GM19463 (cell line): Measurements from ENCODE around the gene TBCC.

Experiments
- ATAC-seq: cut with Tn5 transposase; IDR thresholded peaks from one replicate; pipeline ENCODE4 v1.9.1; 2021; ENCODE audit warnings: mild to moderate bottlenecking, moderate library complexity; ENCODE audit not compliant: unreplicated experiment

Gene TBCC

DNA sequence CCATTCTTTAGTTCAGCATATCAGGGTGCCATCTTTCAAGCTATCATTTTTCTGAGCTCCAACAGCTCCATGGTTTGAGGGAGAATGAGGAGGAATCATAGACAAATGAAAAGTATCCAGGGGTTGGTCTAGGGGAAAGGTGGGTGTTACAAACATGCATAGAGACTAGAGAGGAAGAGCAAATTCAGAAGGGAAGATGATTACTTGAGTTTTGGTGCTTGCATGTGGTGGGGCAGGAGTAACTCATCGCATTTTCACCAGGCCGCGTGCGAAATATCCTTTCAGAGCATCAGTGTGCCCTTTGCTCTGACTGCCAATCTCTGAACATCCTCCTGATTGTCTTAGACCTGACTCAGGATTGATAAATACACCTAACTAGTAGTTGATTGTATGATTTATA lies 28.3 kb upstream of the TBCC start:
- no peak for ATAC-seq

DNA sequence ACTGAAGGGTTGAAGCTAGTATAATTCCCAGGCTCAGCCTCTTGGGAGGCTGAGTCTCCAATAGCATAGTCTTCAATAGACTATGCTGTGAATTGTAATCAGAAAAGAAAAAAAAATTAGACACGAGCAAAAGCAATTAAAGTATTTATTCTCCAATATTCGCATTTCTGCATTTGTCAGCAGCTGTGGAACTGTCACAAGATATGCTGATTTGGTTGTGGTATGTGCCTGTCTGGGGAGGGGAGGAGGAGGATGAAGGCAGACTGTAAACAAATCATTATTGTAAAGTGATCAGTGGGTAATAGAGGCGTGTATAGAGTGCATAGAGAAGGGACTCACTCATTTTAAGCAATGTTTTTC lies 25.8 kb upstream of the TBCC start:
- ATAC-seq, result no peak

DNA sequence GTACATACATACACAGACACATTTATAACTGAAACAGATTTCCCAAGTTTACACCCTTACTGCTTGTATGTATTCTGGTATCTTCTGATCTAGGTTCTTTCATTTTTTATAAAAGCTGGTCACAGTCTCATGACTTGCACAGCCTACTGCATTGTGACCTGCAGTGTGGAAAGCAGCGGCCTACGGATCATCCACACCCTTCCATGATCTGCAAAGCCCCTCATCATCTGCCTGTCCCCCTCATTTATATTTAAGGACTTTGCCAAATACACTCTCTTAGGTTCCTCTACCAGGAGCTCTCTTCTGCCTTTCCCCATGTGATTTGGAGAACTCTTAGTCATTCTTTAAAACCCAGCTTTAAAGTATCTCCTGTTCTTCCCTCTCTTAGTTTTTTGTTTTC lies 23.9 kb upstream of the TBCC start:
- ATAC-seq, result no peak

DNA sequence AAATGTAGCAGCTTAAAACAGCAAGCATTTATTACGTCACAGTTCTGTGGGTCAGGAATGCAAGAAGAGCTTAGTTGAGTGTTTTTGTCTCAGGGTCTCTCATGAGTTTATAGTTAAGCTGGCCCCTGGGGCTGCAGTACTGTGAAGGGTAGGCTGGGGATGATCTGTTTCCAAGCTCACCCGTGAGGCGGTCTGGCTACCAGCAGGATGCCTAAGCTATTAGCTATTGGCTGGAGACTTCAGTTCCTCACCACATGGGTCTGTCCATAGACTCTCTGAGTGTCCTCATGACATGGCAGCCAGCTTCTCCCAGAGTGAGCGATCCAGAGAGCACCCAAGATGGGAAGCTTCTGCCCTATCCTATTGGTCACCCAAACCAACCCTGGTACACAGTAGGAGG lies 23.1 kb upstream of the TBCC start:
- no peak for ATAC-seq

DNA sequence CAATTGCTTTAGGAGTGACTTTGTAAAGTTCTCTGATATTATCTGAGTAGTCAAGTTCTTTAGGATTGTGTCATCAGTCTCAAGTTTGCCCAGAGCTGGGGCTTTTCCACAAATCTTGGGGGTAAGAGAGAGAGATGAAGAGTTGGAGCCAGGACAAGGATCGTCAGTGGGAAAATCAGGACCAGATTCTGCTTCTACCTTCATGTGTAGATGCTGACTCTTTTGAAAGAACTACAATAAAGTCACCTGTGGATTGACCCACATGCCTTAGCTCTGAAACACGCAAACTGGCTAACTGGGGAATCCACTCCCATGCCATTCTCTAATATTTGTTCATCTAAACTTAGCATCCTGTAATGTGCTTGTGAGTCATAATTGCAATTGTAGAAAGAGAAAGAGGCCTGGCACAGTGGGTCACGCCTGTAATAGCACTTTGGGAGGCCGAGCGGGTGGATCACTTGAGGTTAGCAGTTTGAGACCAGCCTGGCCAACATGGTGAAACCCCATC lies 20.3 kb upstream of the TBCC start:
- ATAC-seq, result no peak

DNA sequence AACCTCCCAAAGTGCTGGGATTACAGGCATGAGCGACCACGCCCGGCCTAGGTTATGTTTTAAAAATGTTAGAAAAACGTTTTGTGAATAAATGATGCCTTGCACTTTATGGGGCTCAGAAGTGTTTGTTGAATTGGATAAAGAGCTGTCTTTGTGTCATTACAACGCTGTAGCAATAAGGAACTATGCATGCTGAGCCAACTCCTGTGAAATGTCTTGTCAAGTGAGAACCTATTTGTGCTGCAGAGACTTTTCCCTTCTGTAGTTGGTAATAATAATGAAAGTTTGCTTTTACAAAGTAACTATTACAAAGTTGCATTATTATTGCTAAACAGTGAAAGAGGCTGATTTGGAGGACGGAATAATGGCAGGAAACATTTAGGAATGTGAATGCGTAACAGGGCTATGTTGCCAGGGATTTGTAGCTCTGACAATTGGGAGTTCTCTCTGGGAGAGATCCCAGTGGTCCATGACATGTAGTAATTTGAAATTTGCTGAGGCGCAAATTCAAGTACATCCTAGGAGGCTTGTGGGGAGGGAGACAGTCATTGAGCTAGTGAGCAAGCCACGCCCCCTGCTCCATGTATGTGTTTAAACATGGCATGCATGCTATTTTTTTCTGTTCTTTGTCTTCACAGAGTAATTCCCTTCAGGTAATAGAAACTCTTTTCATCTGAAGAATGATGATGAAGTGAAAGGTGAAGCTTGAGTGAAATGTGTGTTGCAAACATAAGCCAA lies 19.2 kb upstream of the TBCC start:
- no peak for ATAC-seq

DNA sequence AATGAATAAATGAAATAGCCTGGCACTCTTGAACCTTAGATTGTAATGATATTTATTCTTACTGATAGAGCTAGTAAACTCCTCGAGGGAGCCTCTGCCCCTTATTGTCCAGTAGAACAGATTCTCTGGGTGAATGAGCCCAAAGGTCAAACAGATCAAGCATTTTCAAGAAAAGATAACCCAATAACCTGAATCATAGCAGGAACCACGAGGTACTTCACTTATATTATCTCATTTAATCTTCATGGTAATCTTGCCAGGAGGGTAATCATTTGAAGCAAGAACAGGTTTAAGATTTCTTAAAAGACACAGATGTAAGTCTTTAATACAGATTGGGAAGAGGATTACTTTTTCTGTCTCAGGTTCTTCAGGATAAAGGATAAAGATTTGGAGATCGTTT lies 17.0 kb upstream of the TBCC start:
- no peak for ATAC-seq

DNA sequence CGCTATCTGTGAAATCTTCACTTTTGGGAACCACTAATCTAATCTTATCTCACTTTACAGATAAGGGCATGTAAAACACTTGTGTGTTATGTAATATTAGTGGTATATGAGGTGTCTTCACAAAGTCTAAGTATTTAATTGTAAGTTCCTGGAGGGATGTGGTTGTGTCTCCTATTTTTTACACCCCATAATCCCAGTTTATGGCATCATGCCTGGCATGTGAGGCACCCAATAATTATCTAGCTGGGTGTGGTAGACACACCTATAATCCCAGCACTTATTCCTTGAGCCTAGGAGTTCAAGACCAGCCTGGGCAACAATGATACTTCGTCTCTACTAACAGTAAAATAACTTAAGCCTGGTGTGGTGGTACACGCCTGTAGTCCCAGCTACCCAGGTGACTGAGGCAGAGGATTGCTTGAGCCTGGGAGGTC lies 16.5 kb upstream of the TBCC start:
- ATAC-seq, result no peak

DNA sequence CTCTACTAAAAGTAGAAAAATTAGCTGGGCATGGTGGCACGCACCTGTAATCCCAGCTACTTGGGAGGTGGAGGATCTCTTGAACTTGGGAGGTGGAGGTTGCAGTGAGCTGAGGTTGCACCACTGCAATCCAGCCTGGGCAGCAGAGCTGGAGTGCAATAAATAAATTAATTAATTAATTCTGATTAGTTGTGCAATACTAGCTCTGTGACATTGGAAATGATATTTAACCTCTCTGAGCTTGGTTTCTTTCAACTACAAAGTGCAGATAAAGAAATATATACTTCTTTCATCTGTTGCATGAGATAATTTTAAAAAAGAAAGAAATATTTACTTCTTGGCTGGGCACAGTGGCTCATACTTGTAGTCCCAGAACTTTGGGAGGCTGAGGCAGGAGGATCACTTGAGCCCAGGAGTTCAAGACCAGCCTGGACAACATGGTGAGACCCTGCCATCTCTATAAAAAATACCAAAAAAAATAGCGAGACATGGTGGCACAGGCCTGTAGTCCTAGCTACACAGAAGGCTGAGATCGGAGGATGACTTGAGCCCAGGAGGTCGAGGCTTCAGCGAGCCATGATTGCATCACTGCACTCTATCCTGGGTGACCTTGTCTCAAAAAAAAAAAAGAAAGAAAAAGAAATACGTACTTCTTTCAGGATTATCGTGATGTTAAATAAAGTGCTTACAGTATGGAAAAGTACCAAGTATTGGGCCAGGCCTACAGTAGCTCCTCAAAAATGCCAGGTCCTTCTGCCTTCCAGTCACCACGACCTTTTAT lies 15.6 kb upstream of the TBCC start:
- no peak for ATAC-seq

DNA sequence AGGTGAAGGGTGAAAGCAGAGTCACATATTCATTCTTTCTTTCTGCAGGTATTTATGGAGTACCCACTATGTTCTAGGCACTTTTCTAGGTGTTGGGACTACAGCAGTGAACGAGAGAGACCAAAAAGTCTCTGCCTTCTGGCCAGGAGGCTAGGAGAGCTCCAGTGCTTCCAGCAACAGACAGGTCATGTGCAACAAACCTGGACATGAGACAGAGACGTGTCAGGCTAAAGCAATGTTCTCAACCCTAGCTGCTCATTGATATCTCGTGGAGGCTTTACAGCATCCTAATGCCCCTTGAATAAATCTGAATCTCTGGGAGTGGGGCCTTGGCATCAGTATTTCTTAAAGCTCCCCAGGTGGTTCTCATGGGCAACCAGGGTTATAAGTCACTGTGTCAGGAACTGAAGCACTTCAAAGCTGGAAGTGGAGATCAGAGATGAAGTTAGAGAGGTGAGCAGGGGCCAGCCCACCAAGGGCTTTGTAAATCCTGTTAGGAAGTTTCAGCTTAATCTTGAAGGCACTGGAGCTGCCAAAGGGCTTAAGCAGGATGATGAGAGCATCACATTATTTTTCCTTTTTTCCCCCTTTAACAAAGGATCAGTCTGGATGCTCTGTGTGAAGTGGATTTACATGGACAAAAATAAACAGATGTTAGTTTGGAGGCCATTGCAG lies 13.0 kb upstream of the TBCC start:
- ATAC-seq, result no peak

DNA sequence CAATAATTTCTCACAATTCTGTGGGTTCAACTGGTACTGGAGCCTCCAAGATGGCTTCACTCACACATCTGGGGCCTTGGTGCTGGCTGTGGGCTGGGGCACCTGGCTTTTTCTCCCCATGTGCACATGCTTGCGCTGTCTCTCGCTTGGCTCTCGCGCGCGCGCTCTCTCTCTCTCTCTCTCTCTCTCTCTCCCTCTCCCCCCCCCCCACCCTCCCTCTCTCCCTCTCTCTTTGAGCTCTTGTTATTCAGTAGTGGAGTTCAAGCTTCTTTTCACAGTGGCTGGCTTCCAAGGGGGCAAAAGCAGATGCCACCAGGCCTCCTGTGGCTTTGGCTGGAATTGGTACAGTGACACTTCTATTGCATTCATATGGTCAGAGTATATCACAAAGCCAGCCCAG lies 10.8 kb upstream of the TBCC start:
- no peak for ATAC-seq

DNA sequence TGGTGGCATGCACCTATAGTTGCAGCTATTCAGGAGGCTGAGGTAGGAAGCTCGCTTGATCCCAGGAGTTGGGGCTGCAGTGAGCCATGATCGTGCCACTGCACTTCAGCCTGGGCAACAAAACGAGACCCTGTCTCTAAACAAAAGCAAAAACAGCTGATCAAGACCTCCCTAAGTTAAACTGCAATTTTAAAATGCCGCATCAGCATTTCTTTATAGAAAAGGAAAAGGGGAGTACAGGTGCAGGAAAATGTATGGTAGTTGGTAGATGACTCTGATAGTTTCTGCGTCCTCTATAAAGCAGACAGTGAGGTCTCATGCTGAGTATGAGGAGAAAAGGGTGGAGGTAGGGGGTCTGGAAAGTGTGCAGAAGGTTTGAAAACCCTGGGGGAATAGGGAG lies 8.9 kb upstream of the TBCC start:
- ATAC-seq, result no peak

DNA sequence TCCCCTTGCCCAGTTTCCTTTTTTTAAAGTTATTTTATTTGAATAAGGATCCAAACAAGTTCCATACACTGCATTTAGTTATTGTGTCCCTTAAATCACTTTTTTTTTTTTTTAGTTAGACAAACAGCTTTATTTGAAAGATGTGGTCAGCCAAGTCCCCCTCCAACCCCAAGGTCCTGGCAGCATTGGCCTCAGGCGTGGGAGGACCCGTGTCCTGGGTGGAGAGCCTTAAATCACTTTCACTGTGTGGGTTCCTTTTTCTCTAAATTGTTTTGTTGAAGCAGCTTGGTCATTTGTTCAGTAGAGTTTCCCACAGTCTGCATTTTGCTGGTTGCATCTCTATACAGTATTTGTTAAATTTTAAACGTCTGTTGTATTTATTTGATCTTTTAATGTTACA lies 5.2 kb upstream of the TBCC start:
- no peak for ATAC-seq

DNA sequence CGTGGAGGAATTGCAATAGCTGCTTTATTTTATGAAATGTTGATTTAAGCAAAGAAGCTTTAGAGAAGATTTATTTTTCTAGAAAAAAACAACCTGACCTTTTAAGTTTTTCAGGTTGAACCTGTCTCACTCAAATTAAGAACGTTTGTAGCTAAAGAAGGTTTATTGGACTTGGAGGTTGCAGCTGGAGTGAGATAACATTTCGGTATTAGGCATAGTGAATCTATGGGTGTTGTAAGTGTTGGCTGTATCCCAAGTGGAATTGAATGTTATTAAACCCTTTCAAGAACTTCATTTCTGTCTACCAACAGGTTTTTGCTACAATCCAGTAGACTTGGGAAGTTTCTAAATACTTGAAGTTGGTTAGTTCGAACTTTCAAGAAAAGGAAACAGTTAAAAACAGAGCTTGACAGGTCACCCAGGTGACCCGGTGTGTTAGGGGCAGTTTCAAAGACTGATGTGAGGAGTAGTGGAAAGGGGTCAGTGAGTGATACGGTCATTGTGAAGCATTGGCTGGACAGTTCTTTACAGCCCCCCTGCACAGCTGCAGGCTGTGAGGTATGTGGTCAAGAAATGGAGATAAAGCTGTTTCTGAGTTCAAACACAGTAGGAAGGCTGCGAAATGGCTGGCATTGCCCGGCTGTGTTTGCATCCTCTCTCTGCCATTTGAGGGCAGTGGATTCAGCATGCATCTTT lies 2.4 kb upstream of the TBCC start:
- ATAC-seq, result no peak

DNA sequence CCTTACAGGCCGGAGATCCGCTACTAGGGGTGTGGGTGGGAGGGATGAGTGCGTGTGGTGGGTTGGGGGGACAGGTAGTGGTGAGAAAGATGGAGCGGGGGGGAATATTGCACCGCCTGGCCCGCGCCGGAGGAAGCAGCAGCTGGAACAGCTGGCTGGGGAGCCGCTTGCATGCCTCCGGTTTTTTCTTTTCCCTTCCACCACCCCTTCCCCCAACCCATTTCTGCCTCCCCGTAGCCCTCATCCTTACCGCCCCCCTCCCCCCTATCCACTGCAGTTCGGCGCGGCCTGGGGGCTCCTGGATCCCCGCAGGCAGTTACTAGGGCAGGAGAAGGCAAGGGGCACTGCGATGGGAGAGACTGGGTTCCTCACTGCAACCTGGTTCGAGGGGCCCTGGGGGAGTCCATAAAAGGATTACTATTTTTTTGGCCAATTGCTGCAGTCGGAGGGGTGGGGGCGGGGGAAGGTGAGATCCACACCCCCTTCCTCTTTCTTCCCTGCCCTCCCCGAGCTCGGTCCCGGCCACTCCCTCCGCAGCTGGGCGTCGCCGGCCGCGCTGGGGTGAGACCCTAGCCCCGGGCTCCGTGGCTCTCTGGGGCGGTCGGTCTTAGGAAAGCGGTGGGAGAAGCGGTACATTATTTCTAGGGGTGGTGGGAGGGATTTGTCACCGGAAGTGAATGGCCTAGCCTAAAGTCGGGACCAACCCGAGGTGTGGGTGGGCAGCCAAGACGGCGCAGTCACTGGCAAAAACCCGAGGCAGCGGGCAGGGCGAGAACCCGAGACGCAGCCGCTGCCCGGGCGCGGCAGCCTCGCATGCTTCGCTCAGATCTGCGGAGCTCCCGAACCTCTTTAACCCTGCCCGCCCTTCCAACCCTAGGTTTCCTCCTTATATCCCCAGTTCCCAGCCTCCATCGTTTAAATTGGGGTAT lies 824 bp upstream of the TBCC start:
- ATAC-seq, result peak; percentile 68

DNA sequence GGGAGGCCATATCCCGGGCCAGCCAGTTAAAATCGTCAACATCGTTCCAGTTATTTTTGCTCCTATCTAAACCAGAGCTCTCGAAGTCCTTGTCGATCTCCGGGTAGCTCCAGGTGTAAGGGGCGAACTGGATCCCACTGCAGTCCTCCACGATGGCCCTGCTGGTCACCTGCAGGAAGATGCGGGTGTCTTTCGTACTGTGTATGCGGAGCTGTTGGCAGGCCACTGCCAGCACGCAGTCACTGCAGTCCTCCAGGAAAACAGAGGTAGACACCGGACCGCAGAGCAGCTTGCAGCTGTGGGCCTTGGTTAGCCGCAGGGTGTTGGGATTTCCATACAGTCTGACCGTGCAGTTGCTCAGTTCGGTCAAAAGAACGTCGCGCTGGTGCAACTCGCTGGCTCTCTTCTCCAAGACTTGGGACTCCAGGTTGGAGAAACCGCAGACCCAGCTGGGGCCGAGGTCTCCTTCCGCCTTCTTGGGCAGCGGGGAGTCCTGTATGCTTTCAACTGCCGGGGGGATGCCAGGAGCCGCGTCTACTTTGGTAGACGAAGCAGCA lies 742 bp downstream of the TBCC start:
- no peak for ATAC-seq

DNA sequence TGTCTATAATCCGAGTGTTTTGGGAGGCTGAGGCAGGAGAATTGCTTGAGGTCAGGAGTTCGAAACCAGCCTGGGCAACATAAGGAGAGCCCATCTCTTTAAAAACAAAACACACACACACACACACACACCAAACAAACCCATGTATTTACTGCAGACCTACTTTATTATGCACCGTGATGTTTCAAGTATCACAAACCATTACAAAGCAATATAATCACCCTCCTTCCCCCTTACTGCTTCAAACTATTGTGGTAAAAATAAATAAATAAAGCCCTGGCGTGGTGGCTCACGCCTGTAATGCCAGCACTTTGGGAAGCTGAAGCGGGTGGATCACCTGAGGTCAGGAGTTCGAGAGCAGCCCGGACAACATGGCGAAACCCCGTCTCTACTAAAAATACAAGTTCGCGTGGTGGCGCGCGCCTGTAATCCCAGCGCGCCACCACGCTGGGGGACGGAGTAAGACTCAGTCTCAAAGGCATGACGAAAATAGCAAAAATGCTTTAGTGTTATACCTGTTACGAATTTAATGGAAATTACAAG lies 1.5 kb downstream of the TBCC start:
- no peak for ATAC-seq

DNA sequence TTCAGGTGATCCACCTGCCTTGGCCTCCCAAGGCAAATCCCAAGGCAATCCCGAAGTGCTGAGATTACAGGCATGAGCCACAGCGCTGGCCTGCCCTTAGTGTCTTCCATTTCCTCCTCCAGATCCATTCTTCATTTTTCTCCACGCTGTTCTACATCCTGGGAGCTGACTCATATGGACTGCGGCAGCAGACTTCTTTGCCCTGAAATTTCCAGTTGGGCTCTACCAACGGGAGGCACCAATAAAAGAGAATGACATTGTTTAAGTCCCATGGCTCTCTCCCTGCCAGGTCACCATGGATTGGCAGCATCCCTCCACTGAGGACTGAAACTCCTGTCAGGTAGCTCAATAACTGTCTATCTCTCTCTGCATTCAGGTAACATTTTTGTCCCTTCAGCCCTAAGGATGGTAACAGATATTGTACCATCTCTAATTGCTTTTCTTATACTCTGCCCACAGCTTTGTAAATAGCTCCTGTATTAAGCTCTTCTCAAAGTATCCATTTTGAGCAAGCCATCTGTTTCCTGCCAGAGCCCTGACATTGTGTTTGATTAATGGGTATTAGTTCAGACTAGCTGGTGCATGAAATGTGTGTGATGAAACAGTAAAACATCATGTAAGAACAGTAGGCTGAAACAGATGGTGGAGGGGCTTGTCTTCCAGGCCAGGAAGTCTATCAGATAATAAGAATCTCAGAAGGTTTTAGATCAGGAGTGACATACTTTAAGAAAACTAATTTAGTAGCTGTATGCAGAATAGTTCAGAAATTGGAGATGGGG lies 3.6 kb downstream of the TBCC start:
- ATAC-seq, result no peak

DNA sequence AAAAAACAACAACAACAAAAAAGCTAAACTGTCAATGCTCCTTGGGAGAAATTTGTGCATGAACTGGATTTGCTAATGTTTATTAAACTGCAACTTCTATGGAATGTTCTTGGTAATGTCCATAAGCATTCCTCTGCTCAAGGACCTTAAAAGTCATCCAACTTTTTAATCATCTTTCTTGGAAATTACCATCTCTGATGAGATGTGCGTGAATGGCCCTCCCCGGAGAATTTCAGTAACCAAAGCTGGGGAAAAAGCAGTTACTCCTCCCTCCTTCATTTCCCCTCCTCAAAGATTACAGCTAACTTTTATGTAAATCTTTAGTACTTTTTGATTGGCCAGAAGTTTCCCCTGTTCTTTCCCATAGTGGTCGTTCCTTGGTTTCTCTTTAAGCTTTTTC lies 5.2 kb downstream of the TBCC start:
- no peak for ATAC-seq
